ENCODE measurements around the gene IGFBP5. TPM values are rescaled to one million over a fixed set of nuclear protein-coding genes. Genes with fewer than 3 reads are reported as not detected.

The IGFBP5 gene
- total and polyA plus RNA-seq, 2 donors (not counting 3 experiments of a cell fraction or from before 2014, with no cell fraction given), result 0.06 TPM; not detected in 1

- Histone ChIP-seq H4K20me1 (replicated peaks; ENCODE audit: control insufficient read depth, extremely low read depth, insufficient read depth, low read length) (no peaks in the 10 kb centered on the region), H3K4me2 (ENCODE audit: insufficient read depth, low read length) (no peak overlapping the region), H3K36me3 (ENCODE audit: control insufficient read depth in 2 of 2, extremely low read depth in 1 of 2, insufficient read depth in 2 of 2, low read length in 2 of 2) (no peaks in the 10 kb centered on the region), H3K9me1 (replicated peaks; ENCODE audit: control insufficient read depth, extremely low read depth, insufficient read depth, low read length) (no peaks in the 10 kb centered on the region), H3K27ac (ENCODE audit: insufficient read depth, low read depth, low read length) (no peak overlapping the region), H2AFZ (ENCODE audit: low read depth, low read length) (no peak overlapping the region), H3K4me3 (replicated peaks in 1 of 3; ENCODE audit: insufficient read depth in 1 of 3, low read depth in 1 of 3, low read length in 3 of 3) (no peak overlapping the region), H3K9me3 (replicated peaks; ENCODE audit: control insufficient read depth, insufficient read depth, low read length) (no peaks in the 10 kb centered on the region), H3K9ac (replicated peaks; ENCODE audit: extremely low read depth, insufficient read depth, low read length) (no peak overlapping the region), H3K27me3 (ENCODE audit: control insufficient read depth in 2 of 2, insufficient read depth in 2 of 2, low read length in 2 of 2) (peaks cover 0 to 15% of the 10 kb centered on the region in 2 experiments), H3K4me1 (ENCODE audit: control insufficient read depth, extremely low read depth, insufficient read depth, low read length) (no peaks in the 10 kb centered on the region), H3K79me2 (ENCODE audit: control insufficient read depth, insufficient read depth, low read length) (no peaks in the 10 kb centered on the region)
- BruUV-seq (replicated peaks), result no TSS peak
- intact Hi-C loops (cut with micrococcal nuclease), result loop anchor here (1.0 kb wide), 5 partner anchors 461 to 1075 kb away; no protein-coding TSS in a partner anchor
- TF ChIP-seq MAX (IDR thresholded peaks at IDR 0.05; ENCODE audit: insufficient read depth, insufficient read length) (no peak), EZH2 (IDR thresholded peaks at IDR 0.05; ENCODE audit: borderline replicate concordance, low read depth, low read length, severe bottlenecking) (no peak), FOS (IDR thresholded peaks at IDR 0.05; ENCODE audit: borderline replicate concordance, insufficient read depth, low read length) (no peak), MYC (IDR thresholded peaks at IDR 0.05; ENCODE audit: low read depth, low read length) (no peak), JUN (IDR thresholded peaks at IDR 0.05; ENCODE audit: borderline replicate concordance, insufficient read depth, insufficient read length, low read depth) (no peak), POLR2A (IDR thresholded peaks at IDR 0.05; ENCODE audit: low read depth, low read length) (no peak), GATA2 (IDR thresholded peaks at IDR 0.05; ENCODE audit: insufficient read depth, insufficient read length, low read depth, low read length) (no peak), POLR2AphosphoS5 (IDR thresholded peaks at IDR 0.05; ENCODE audit: insufficient read depth, low read depth, low read length) (no peak)
- TF ChIP-seq, protein P1, sequence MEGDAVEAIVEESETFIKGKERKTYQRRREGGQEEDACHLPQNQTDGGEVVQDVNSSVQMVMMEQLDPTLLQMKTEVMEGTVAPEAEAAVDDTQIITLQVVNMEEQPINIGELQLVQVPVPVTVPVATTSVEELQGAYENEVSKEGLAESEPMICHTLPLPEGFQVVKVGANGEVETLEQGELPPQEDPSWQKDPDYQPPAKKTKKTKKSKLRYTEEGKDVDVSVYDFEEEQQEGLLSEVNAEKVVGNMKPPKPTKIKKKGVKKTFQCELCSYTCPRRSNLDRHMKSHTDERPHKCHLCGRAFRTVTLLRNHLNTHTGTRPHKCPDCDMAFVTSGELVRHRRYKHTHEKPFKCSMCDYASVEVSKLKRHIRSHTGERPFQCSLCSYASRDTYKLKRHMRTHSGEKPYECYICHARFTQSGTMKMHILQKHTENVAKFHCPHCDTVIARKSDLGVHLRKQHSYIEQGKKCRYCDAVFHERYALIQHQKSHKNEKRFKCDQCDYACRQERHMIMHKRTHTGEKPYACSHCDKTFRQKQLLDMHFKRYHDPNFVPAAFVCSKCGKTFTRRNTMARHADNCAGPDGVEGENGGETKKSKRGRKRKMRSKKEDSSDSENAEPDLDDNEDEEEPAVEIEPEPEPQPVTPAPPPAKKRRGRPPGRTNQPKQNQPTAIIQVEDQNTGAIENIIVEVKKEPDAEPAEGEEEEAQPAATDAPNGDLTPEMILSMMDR (IDR thresholded peaks at IDR 0.05; ENCODE audit: extremely low read depth in 1 of 2, insufficient read depth in 1 of 2, low read depth in 1 of 2, low read length in 2 of 2), result no peak
- dilution Hi-C loops (cut with MboI; ENCODE audit: extremely low pct_ligation_motif_present, low sequenced_read_pairs), result no loop called here
- DNase-seq (ENCODE audit: low read depth, low spot score), result no peak
- ChIA-PET CTCF (interaction anchor here (0.6 to 7.1 kb wide), 18 partner anchors 10 to 1075 kb away, joined by 3 to 73 read pairs (median 4); partner anchors contain the start of gene IGFBP5), POLR2A (no interaction called here)
- FAIRE-seq, result no peak
Observed at GRCh38 chr2:216681683-216682082, 13.7 kb downstream of the IGFBP5 start.
